Naive thymus-derived CD8-positive, alpha-beta T cell (primary cell): ENCODE data around the gene GPX3. TPM values are rescaled to one million over a fixed set of nuclear protein-coding genes. Genes with fewer than 3 reads are reported as not detected.

Source experiments
- ATAC-seq, 2 donors: fragments of 150-1000 bp; cut with Tn5 transposase in 1 of 2; sonication (Bioruptor Pico), chemical (Tn5 transposase) in 1 of 2; 1 replicate in 1 of 2; 2 replicates in 1 of 2; pipeline ENCODE4 v1.10.0; 2021; ENCODE audit warnings: mild to moderate bottlenecking in 2 of 2, moderate library complexity in 2 of 2
- POLR2A ChIA-PET: fragments of 350-600 bp; sonication (Branson Sonifier 250); formaldehyde crosslinking; loops from one replicate; lab custom pipeline; 2021; ENCODE audit warnings: antibody characterized with exemption; lab: Charles Lee
- DNase-seq, 10 donors: peaks; one replicate each; pipeline versions ENCODE4 v3.0.0 to v3.0.0-alpha.2; 2020 to 2022
- H3K27ac Mint-ChIP-seq, 10 donors: one replicate each; pipeline ENCODE4 v1.8.0; 2020 to 2022; ENCODE audit warnings: mild to moderate bottlenecking in 10 of 10, mixed read lengths in 10 of 10, moderate library complexity in 4 of 10, inconsistent platforms in 1 of 10
- H3K27me3 Mint-ChIP-seq, 5 donors: one replicate each; pipeline ENCODE4 v1.8.0; 2021 to 2022; ENCODE audit warnings: mixed read lengths in 5 of 5
- H3K36me3 Mint-ChIP-seq, 3 donors: one replicate each; pipeline ENCODE4 v1.8.0; 2020 to 2022; ENCODE audit warnings: mixed read lengths in 3 of 3, mild to moderate bottlenecking in 2 of 3, inconsistent platforms in 1 of 3
- H3K4me1 Mint-ChIP-seq, 4 donors: one replicate each; pipeline ENCODE4 v1.8.0; 2021 to 2022; ENCODE audit warnings: mixed read lengths in 4 of 4
- H3K4me3 Mint-ChIP-seq, 10 donors: one replicate each; pipeline ENCODE4 v1.8.0; 2020 to 2022; ENCODE audit warnings: mild to moderate bottlenecking in 10 of 10, mixed read lengths in 10 of 10, moderate library complexity in 6 of 10, inconsistent platforms in 1 of 10
- H3K9me3 Mint-ChIP-seq, 9 donors: one replicate each; pipeline ENCODE4 v1.8.0; 2020 to 2022; ENCODE audit warnings: mixed read lengths in 9 of 9, mild to moderate bottlenecking in 3 of 9, inconsistent platforms in 1 of 9, moderate library complexity in 1 of 9
- polyA plus RNA-seq, 3 donors: library from polyadenylated mRNA; unstranded; fragments of 300-500 nt; fragmentation: Illumina TruSeq; gene quantifications; one replicate each; pipeline ENCODE4 v1.2.3, GENCODE V29; 2021
- total RNA-seq, 8 experiments: library from RNA in 2 of 8; stranded (reverse) in 2 of 8; gene quantifications; one replicate each; pipeline ENCODE4 v1.2.3 and lab custom pipeline; 2021 to 2026

The GPX3 gene
- total and polyA plus RNA-seq, 5 experiments from 2014 or later: 0.35 to 1.9 TPM; not detected in 3

- Mint-ChIP-seq H3K4me1 (peaks cover 48 to 76% (median 75%) of the 10 kb centered on the region in 4 donors), H3K9me3 (no peaks in the 10 kb centered on the region), H3K36me3 (peaks cover 0 to 24% (median 0%) of the 10 kb centered on the region in 3 donors), H3K27ac (peak overlapping the region in 9 of 10 donors; percentile 33 to 80 (median 72)), H3K4me3 (peak overlapping the region in 8 of 10 donors; percentile 14 to 75 (median 31)), H3K27me3 (no peaks in the 10 kb centered on the region)
- ATAC-seq: no peak
- DNase-seq: no peak
- POLR2A ChIA-PET: no interaction called here
Measured at GRCh38 chr5:151067632-151068432, 47.4 kb downstream of the GPX3 start.

GRCh38 chr5:151068433-151069197 is 48.2 kb downstream of the GPX3 start:
- POLR2A ChIA-PET: interaction anchor here (0.7 kb wide), 1 partner anchor 13 kb away, joined by 3 read pairs; no protein-coding TSS in a partner anchor
- Mint-ChIP-seq H3K27ac (peak overlapping the region; percentile 33 to 82 (median 74)), H3K27me3 (no peaks in the 10 kb centered on the region), H3K36me3 (peaks cover 0 to 23% (median 0%) of the 10 kb centered on the region in 3 donors), H3K4me1 (peaks cover 48 to 76% (median 73%) of the 10 kb centered on the region in 4 donors), H3K9me3 (no peaks in the 10 kb centered on the region), H3K4me3 (peak overlapping the region in 9 of 10 donors; percentile 2 to 69 (median 19))
- ATAC-seq (peak; percentile 35 to 62), DNase-seq (peak in 1 of 10 donors; percentile 59)

DNA sequence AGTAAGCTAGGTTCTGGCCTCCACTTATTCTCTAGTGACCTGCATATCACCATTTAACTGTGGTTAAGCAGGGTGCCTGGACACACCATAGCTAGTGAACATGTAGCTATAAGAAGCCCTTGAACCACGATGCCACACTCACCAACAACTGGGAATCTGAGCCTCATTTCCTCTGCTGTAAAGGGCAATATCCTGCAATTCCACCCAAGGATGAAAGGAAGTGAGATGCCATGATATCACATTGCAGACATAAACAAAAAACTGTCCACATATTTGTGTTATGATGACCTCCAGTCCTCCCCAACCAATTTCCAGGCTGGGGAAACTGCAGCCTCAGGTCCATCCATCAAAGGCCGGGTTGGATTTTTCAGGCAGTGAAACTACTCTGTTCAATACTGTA is 50.1 kb downstream of the GPX3 start:
- POLR2A ChIA-PET: interaction anchor here (0.9 to 1.1 kb wide), 2 partner anchors 10 to 11 kb away, joined by 3 to 4 read pairs; partner anchors contain the start of gene TNIP1

DNA sequence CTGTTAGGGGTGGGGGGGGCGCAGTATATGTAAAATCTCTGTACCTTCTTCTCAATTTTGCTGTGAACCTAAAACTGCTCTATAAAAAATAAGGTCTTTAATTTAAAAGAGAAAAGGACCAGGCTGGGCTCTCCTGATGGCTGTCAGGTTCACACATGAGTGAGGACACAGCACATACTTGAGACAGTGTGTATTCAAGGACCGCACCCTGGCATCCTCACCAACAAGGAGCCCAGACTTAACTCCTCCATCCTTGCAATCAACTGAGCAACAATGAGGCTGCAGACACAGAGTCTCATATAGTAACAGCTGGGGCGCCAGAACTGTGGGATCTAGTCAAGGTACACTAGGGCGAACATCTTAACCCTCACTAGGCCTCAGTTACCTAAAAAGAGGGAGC is 50.6 kb downstream of the GPX3 start:
- Mint-ChIP-seq H3K9me3 (no peaks in the 10 kb centered on the region), H3K4me1 (peaks cover 48 to 88% (median 77%) of the 10 kb centered on the region in 4 donors), H3K27me3 (no peaks in the 10 kb centered on the region), H3K36me3 (peaks cover 0 to 30% (median 0%) of the 10 kb centered on the region in 3 donors), H3K27ac (peak overlapping the region in 2 of 10 donors; percentile 15 to 29), H3K4me3 (no peak overlapping the region)
- POLR2A ChIA-PET: interaction anchor here (0.6 to 1.8 kb wide), 3 partner anchors 11 to 660 kb away, joined by 4 read pairs; no protein-coding TSS in a partner anchor
- ATAC-seq: no peak
- no peak for DNase-seq

More for the DNA sequence above, 50.1 kb downstream of the GPX3 start:
- H3K4me1 Mint-ChIP-seq: peaks cover 49 to 87% (median 77%) of the 10 kb centered on the region in 4 donors
- no peaks in the 10 kb centered on the region for H3K9me3 Mint-ChIP-seq
- H3K36me3 Mint-ChIP-seq: peaks cover 0 to 26% (median 0%) of the 10 kb centered on the region in 3 donors
- ATAC-seq (no peak), DNase-seq (no peak)
- H3K27me3 Mint-ChIP-seq: no peaks in the 10 kb centered on the region
- H3K4me3 Mint-ChIP-seq: no peak overlapping the region
- H3K27ac Mint-ChIP-seq: peak overlapping the region in 3 of 10 donors; percentile 60 to 76 (median 72)

- peaks cover 52 to 88% (median 79%) of the 10 kb centered on the region in 4 donors for H3K4me1 Mint-ChIP-seq
Measured at GRCh38 chr5:151071848-151072629, 51.6 kb downstream of the GPX3 start.

DNA sequence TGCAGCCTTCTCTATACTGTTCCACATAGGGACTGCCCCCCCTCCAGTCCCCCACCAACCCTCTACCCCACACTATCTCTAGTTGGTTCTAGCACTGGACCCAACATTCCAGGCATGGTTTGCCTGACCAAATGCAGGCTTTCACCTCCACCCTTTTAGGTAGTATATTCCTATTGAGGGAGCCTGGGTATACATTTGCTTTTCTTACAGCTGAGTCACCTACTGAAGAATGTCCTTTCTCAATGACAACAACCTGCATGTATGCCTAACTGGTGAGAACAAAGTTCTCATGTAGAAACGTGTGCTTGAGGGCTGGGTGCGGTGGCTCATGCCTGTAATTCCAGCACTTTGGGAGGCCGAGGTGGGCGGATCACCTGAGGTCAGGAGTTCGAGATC is 52.2 kb downstream of the GPX3 start:
- Mint-ChIP-seq H3K27ac (peak overlapping the region in 4 of 10 donors; percentile 2 to 84 (median 32)), H3K4me1 (peaks cover 51 to 88% (median 79%) of the 10 kb centered on the region in 4 donors), H3K4me3 (peak overlapping the region in 1 of 10 donors; percentile 28), H3K9me3 (no peaks in the 10 kb centered on the region), H3K27me3 (no peaks in the 10 kb centered on the region), H3K36me3 (peaks cover 0 to 34% (median 0%) of the 10 kb centered on the region in 3 donors)
- ATAC-seq (no peak), DNase-seq (no peak)
- POLR2A ChIA-PET: interaction anchor here (0.7 to 1.8 kb wide), 5 partner anchors 8 to 26 kb away, joined by 3 to 4 read pairs (median 4); no protein-coding TSS in a partner anchor

More at GRCh38 chr5:151071848-151072629, 51.6 kb downstream of the GPX3 start:
- Mint-ChIP-seq H3K36me3 (peaks cover 0 to 37% (median 0%) of the 10 kb centered on the region in 3 donors), H3K27me3 (no peaks in the 10 kb centered on the region), H3K27ac (peak overlapping the region in 8 of 10 donors; percentile 2 to 84 (median 41)), H3K9me3 (no peaks in the 10 kb centered on the region), H3K4me3 (peak overlapping the region in 4 of 10 donors; percentile 6 to 47 (median 17))
- ATAC-seq (no peak), DNase-seq (no peak)
- POLR2A ChIA-PET: interaction anchor here (0.6 to 1.8 kb wide), 5 partner anchors 8 to 661 kb away, joined by 4 read pairs; no protein-coding TSS in a partner anchor

- H3K36me3 Mint-ChIP-seq: peaks cover 0 to 39% (median 2%) of the 10 kb centered on the region in 3 donors
- H3K27ac Mint-ChIP-seq: no peak overlapping the region
Measured at GRCh38 chr5:151073280-151073679, 52.9 kb downstream of the GPX3 start.

DNA sequence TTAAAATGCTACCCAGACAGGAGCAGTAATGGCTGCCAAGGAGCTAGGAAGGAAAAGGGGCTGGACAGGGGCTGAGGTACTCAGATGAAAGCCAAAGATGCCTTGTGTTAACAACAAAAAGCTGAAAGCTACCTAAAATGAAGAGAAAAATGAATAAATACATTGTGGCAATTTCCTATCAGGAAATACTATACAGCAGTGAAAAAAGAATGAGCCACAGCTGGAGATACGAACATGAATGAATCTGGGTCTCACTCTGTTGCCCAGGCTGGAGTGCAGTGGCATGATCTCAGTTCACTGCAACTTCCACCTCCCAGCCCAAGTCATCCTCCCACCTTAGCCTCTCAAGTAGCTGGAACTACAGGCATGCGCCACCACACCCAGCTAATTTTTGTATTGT is 54.2 kb downstream of the GPX3 start:
- no peaks in the 10 kb centered on the region for H3K27me3 Mint-ChIP-seq
- H3K4me3 Mint-ChIP-seq: no peak overlapping the region
- peaks cover 52 to 88% (median 79%) of the 10 kb centered on the region in 4 donors for H3K4me1 Mint-ChIP-seq
- H3K9me3 Mint-ChIP-seq: no peaks in the 10 kb centered on the region
- H3K36me3 Mint-ChIP-seq: peaks cover 0 to 39% (median 5%) of the 10 kb centered on the region in 3 donors
- ATAC-seq (no peak), DNase-seq (no peak)
- POLR2A ChIA-PET: no interaction called here
- H3K27ac Mint-ChIP-seq: peak overlapping the region in 3 of 10 donors; percentile 3 to 65 (median 19)

More at GRCh38 chr5:151073280-151073679, 52.9 kb downstream of the GPX3 start:
- H3K4me1 Mint-ChIP-seq: peaks cover 51 to 88% (median 79%) of the 10 kb centered on the region in 4 donors
- H3K27me3 Mint-ChIP-seq: no peaks in the 10 kb centered on the region
- ATAC-seq (no peak), DNase-seq (no peak)
- H3K9me3 Mint-ChIP-seq: no peaks in the 10 kb centered on the region
- POLR2A ChIA-PET: interaction anchor here (0.7 kb wide), 1 partner anchor 17 kb away, joined by 3 read pairs; no protein-coding TSS in a partner anchor
- no peak overlapping the region for H3K4me3 Mint-ChIP-seq

- Mint-ChIP-seq H3K27me3 (no peaks in the 10 kb centered on the region), H3K36me3 (peaks cover 0 to 35% (median 5%) of the 10 kb centered on the region in 3 donors), H3K9me3 (no peaks in the 10 kb centered on the region), H3K4me1 (peaks cover 49 to 84% (median 76%) of the 10 kb centered on the region in 4 donors), H3K4me3 (peak overlapping the region in 7 of 10 donors; percentile 13 to 94 (median 63)), H3K27ac (peak overlapping the region in 9 of 10 donors; percentile 11 to 83 (median 41))
- ATAC-seq (no peak), DNase-seq (no peak)
- POLR2A ChIA-PET: no interaction called here
Measured at GRCh38 chr5:151075698-151076331, 55.4 kb downstream of the GPX3 start.

DNA sequence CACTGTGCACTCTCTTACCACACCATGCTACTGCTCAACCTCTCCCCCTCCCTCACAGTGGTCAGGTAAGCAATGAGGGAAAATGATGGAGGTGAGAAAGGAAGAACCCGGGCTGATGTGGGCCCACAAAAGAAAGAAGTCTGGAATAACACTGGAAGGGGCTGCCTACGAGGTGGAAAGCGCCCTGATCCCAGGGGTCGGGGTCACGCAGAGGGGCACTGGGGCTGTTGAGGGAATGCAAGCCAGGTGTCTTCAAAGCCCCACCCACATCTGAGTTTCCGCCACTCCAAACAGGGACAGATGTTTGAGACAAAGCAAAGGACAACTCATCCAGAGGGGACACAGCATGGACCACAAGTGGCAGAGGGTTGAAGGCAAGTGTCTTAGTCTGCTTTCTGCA is 56.2 kb downstream of the GPX3 start:
- peaks cover 0 to 33% (median 5%) of the 10 kb centered on the region in 3 donors for H3K36me3 Mint-ChIP-seq
- DNase-seq: no peak
- peak overlapping the region in 5 of 10 donors; percentile 13 to 83 (median 66) for H3K27ac Mint-ChIP-seq
- H3K4me1 Mint-ChIP-seq: peaks cover 43 to 81% (median 68%) of the 10 kb centered on the region in 4 donors
- H3K9me3 Mint-ChIP-seq: no peaks in the 10 kb centered on the region
- POLR2A ChIA-PET: no interaction called here
- peak overlapping the region in 9 of 10 donors; percentile 13 to 94 (median 37) for H3K4me3 Mint-ChIP-seq
- no peaks in the 10 kb centered on the region for H3K27me3 Mint-ChIP-seq
- ATAC-seq: no peak

- H3K9me3 Mint-ChIP-seq: no peaks in the 10 kb centered on the region
- peak overlapping the region in 5 of 10 donors; percentile 44 to 91 (median 75) for H3K27ac Mint-ChIP-seq
- peak overlapping the region in 7 of 10 donors; percentile 22 to 94 (median 83) for H3K4me3 Mint-ChIP-seq
- H3K4me1 Mint-ChIP-seq: peaks cover 39 to 81% (median 65%) of the 10 kb centered on the region in 4 donors
- H3K27me3 Mint-ChIP-seq: no peaks in the 10 kb centered on the region
- H3K36me3 Mint-ChIP-seq: peaks cover 0 to 31% (median 5%) of the 10 kb centered on the region in 3 donors
- ATAC-seq (no peak), DNase-seq (no peak)
- POLR2A ChIA-PET: no interaction called here
Measured at GRCh38 chr5:151077419-151077818, 57.0 kb downstream of the GPX3 start.
